Stimulated activated CD8-positive, alpha-beta memory T cell treated with anti-CD3 and anti-CD28 coated beads, Interleukin-15, amount 100 ng/mL, for 48 hours (primary cell): ENCODE data around the gene AAMP.
"Not testable (repeated sequence)": the region's sequence is repeated elsewhere in the genome, so short reads cannot be mapped to it uniquely, and the experiment has no call there.

ENCODE experiments used
- DNase-seq, 2 donors: peaks; one replicate each; pipeline ENCODE4 v3.0.0-alpha.2; 2020; ENCODE audit warnings: low read depth in 2 of 2

The AAMP gene

DNA sequence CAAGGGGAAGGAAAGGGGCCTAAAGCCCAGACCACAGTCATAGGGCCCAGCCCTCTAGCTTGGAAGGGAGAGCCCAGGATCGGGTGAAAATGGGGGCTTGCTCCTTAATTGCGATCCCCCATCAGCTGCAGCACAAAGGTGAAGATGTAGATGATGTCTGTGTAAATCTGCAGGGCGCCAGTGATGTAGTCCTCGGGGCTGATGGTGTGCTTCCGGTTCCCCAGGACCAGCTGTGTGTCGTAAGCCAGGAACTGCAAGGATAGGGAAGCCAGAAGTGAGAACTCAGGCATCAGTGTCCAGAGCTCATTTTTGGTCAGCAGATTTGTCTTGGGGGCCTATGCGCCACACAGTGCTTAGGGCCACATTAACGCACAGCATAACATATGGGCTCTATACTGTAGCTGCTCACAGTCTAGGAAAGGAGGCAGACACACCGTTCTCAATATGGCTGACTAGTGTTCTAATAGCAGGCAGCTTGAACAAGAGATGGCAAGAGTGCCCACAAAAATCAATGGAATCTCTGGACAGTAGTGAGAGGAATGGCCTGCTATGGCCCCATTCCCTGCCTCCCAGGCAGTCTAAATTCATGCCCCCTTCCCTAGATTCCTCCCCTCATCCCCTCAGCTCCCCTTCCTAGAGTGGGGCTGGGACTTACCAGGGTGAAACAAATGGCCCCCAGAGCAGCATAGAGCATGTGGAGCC lies 5.6 kb upstream of the AAMP start:
- no peak for DNase-seq

DNA sequence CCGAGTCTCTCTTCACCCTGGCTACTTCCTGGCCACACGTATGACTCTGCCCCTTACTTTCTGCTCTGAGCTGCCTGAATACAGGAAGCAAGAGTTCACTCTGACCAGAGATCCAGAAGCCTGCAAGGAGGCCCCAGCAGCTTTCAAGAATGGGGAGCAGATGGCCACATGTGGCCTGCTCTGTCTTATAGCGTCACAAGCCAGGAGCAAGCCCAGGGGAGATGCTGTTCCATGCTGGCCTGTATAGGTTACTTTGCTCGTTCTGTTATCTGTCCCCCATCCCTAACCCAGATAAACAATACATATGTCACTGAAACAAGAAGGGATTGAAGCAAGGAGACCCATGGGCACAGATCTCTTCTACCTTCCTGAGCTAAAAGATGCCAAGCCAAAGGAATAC lies 4.6 kb upstream of the AAMP start:
- DNase-seq = no peak

DNA sequence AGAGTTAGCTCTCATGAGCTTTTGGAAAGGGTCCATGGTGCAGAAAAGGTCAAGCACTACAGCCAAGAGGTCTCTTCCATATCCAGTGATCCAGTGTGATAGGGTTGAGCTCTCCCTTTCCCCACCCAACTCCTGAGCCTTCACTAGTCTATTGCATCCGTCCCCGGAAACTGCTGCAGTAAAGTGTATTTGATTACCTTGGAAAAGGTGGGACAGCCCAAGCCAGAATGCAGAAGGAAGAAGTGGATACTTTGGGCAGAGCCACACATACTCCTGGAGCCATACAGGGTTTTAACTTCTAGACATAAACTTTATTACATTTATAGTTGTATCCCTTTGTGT lies 3.9 kb upstream of the AAMP start:
- no peak for DNase-seq

DNA sequence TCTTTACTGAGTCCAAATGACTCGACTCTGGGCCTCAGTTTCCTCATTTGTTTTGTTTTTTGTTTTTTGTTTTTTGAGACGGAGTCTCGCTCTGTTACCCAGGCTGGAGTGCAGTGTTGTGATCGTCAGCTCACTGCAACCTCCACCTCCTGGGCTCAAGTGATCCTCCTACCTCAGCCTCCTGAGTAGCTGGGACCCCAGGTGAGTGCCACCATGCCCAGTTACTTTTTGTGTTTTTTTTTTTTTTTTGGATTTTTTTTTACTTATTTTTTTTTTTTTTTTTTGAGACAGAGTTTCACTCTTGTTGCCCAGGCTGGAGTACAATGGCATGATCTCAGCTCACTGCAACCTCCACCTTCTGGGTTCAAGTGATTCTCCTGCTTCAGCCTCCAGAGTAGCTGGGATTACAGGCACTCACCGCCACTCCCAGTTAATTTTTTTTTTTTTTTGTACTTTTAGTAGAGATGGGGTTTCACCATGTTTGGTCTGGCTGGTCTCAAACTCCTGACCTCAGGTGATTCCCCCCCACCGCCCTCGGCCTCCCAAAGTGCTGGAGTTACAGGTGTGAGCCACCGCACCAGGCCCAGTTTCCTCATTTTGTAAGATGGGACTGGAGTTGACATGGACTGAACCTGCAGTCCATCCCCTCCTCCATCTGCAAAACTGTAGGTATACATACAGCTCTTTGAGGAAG lies 3.4 kb upstream of the AAMP start:
- DNase-seq = not testable (repeated sequence)

DNA sequence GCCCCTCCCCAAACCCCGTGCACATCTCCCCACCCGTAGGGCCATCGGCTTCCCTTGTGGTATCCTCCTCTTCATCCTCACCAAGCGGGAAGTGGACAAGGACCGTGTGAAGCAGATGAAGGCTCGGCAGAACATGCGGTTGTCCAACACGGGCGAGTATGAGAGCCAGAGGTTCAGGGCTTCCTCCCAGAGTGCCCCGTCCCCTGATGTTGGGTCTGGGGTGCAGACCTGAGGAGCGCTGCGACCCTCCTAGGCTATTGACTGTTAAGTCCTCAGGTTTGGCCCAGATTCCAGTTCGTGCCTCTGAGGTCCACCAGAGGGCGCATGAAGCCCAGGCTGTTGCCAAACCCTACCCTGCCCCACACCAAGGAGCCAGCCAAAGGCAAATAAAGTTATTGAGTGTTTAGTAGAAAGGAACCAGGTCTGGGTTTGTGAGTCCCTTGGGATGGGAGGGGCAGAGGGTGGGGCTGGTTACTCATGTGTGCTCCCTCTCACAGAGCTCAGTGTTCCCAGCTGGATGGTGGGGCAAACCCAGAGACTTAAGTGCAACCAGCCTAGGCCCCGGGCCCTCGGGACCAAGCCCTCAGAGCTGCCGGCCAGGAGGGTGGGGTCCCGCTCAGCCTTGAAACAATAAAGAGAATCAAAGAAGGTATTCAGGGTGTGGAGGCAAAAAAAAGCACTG lies 2.7 kb upstream of the AAMP start:
- peak; percentile 52 to 55 for DNase-seq

DNA sequence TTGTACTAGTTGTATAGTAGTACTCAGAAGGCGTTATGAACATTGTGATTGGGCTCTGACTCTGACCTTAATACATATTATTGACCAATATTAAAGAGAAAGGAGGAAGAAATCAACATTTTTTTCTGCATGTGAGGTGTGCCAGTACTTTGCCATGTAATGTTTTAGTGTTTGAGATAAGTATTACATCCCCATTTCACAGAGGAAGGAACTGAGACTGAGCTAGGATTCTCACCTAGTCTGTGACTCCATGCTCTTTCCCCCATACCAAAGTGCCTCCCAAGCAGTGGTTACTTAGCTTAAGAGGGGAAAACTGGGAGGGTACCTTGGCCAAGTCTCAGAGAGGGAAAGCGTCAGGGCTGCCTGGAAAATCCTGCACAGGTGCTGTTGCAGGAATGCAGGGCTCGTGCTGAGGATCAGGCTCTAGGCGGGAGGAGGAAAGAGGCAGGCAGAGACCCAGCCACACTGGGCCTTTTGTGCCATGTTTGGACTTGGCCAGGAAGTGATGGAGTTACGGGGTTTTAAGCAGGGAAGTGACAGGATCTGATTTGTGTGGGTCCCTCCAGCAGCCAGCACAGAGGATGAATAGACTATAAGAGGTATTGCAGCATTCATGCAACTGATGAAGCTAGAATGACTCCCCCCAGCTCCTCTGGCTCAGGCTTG lies 2.1 kb upstream of the AAMP start:
- no peak for DNase-seq

DNA sequence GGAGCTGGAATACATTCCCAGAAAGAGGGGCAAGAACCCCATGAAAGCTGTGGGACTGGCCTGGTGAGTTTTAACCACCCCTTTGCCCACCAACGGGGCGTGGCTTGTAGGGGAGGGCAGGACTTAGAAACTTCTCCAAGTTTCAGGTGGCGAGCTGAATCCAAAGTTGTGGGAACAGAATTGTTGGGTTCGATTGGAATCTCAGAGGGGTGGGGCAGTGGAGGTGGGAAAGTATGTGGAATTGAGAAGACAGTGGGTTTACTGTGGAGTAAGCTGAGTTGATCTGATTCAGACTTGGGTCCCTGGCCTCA lies 1.5 kb upstream of the AAMP start:
- no peak for DNase-seq

DNA sequence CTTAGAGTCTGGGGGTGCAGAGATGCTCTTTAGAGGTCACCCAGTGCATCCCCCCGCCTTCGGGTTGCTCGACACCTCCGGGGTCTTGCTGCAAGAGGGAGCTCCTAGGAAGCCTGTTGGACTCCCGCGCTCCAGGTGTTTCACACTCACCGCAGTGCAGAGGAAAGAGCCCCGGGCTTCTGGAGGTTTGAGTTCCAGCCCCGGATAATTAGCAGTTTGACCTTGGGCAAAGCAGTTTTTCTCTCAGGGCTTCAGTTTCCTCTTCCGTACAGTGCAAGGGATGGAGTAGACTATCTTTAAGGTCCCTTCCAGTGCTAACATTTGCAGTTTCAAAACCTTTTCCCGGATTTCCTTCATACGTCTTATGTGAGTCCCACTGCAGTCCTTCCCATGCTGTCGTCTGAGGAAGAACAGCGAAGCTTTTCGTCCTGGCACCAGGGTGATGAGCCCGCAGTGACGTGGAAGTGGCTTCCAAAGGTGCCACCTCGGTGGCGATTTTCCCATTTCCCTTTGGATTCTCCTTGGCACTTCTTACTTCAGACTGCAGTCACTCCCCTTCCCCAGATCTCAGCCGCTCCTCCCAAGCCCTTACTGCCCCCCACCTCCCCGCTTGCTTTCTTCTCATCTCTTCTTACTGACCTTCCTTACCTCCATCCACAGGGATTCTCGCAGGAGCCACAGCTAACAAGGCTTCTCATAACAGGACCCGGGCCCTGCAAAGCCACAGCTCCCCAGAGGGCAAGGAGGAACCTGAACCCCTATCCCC lies 967 bp upstream of the AAMP start:
- no peak for DNase-seq

DNA sequence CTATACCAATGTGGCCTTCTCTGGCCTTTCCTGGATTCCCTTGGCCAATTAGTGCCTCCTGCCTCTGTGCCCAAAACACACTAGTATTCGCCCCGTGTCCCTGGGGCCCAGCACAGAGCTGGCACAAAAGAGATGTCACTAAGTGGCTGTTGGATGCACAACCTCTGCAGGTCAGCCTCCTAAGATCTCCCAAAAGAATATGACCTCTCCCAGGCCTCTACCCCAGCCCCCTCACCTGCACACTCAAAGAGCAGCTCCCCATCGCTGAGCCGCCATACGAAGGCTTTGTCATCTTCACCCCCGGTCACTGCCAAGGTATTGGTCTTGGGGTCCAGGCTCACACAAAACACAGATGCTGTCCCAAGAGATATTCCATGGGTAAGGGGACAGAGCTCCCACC lies 2.7 kb downstream of the AAMP start:
- no peak for DNase-seq

DNA sequence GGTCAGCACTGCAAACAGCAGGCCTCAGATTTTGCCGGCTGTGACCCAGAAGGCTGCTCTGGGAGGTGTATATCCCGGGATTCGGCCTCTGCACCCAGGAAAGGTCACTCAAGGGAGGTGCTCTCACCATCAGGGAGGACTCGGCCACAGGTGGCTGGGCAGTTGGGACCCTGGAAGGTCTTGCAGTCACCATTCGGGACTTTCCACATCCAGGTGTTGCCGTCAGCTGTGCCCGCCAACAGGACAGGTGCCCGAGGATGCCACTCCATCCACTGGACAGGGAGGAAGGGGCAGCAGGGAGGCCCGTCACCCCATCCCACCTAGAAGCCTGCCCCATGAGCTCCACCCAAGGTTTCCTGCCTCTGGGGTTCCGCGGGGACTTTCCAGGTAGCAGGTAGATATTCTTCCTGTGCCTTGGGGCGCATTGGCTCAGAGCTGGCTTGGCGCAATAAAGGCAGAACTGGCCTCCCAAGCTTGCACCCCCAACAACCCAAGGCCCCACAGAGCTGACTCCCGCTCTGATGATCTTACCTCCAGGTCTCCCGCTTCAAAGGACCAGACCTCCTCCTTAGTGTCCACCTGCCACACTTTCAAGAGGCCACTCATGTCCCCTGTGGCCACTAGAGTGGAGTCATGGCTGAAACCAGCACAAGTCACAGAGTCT lies 3.5 kb downstream of the AAMP start:
- DNase-seq = no peak

DNA sequence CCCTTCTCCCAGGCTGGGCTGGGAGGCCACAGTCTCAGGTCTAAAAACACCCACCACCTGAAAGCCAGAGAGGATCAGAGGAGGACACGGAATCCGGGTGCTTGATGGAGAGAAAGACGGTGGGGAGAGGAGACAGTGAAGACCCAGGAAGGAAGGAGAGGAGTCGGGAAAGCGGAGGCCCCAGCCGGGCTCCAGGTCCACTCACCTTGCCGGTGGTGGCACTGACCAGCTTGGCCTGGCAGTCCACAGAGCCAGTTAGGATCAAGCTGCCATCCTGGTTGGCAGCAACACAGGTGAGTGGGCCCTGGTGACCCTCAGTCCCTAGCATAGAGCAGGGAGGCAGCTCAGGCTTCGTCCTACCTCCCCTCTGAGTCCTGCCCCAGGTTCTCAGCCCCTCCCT lies 4.3 kb downstream of the AAMP start:
- no peak for DNase-seq

DNA sequence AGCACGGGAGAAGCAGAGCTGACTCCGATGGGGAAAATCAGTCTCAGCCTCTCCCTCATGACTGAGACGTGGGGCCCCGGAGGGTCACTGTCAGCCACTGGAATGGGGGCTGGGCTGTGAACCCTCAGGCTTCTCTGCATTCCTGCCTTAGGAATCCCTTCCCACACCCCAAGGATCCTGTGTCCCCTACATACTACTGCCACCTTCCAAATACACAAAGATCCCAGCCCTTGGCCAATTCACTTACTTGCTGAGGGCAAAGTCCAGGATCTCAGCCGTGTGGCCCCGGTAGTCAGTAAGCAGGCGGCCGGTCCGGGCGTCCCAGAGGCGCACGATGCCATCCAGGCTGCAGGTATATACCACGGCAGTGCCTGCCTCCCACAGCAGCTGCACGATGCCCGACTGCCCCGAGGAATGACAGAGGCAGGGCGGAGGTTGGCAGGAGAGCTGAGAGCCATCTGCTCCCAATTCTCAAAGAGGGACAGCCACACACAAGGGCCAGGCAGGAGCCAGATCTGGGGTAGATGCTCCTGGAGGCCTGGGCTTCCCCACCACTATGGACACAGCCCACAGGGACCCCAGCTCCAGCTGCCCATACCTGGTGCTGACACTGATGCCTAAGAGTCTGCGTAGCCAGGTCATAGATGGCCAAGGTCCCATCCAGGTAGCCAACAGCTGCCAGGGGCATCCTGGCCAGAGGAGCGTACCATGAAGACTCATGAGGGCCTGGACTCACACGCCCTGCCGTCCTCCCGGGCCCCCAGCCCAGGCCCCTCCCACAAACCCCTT lies 5.0 kb downstream of the AAMP start:
- DNase-seq = no peak

DNA sequence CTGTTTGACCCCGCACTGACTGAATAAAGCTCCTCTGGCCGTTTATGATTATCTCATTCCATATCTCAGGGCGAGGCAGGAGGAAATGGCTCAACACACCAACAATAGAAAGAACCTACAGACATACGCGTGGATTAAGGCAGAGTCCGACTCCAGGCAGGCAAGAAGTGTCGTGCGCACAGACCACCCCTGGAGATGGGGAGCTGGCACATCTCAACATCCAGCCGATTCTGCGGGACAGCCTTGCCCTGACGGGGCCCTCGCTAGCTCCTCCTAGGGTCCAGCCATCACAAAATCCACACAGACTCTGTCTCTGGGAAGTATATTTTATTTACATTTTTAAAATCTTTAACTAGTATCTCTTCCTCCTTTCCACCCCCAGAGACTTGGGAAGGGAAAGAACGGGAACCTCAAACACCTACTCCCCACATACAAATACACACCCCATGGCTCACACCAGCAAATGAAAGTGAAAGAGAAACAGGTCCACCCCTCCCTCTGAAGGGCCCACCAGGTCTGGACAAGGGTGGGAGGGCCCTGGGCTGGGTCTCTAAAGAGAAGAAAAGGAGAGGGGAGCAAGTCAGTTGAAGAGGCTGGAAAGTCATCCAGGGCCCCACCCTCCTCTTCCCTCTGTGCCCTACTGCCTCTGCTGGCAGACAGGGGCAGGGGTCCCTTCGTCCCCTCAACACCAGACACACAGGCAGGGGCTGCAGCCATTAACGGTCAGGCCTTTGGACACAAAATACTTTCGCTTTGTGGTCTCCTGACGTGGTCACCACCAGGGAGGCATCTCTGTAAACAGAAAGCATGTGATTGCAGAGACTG lies 5.9 kb downstream of the AAMP start:
- no peak for DNase-seq

DNA sequence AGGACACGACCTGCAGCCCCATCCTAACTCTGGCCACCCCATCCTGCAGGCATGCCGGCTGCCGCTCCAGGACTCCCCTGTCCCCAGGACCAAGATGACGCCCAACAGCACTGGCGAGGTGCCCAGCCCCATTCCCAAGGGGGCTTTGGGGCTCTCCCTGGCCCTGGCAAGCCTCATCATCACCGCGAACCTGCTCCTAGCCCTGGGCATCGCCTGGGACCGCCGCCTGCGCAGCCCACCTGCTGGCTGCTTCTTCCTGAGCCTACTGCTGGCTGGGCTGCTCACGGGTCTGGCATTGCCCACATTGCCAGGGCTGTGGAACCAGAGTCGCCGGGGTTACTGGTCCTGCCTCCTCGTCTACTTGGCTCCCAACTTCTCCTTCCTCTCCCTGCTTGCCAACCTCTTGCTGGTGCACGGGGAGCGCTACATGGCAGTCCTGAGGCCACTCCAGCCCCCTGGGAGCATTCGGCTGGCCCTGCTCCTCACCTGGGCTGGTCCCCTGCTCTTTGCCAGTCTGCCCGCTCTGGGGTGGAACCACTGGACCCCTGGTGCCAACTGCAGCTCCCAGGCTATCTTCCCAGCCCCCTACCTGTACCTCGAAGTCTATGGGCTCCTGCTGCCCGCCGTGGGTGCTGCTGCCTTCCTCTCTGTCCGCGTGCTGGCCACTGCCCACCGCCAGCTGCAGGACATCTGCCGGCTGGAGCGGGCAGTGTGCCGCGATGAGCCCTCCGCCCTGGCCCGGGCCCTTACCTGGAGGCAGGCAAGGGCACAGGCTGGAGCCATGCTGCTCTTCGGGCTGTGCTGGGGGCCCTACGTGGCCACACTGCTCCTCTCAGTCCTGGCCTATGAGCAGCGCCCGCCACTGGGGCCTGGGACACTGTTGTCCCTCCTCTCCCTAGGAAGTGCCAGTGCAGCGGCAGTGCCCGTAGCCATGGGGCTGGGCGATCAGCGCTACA lies 7.0 kb downstream of the AAMP start:
- DNase-seq = no peak

DNA sequence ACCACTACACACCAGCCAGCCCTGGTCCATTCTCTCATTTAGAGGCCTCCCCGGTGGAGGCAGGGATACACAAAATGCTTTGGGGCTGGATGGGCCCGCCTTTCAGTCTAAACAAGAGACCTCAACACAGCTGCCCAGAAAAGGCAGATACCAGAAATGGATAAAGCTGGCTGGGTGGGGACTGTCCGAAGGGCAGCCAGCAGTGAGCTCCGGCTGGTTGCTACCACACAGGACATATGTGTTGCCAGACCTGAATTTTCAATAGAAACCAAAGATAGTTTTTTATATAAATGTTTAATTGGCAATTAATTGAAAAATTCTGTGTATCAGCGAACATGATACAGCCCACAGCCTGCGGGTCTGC lies 7.7 kb downstream of the AAMP start:
- DNase-seq = no peak

DNA sequence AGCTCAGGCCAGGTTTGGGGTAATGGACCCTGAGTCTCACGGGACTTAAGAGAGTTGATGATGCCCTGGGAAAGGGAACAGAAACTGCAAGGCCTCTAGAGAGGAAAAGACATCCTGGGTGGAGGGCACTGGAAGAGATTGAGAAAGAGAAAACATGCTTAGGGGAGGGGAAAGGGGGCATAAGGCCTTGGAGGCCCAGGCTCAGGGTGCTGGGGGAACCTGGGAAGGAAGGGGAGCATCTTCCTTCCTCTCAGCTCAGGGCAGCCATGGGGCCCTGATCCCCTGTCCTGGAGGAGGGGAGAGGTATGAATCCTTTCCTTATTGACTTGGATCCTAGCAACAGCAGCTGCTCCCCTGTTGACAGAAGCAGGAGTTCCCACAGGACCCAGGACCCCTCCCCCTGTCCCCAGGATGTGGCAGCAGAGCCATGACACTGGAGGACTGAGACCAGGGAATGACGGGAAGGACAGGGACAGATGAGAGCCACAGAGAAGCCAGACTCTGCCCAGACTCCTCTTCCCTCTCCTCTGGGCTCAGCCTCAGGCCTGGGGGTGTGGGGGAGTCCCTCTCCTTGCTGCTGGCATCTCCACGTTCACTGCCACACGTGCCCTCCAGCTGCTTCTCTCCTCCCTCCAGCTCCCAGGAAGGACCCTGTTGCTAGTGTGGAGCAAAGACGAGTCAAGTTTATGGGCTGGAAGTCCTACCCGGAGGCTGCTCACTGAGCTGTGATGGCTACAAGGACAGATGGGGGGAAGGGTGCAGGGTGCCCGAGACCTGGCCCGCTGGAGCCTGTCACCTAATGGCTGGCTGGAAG lies 8.3 kb downstream of the AAMP start:
- no peak for DNase-seq

DNA sequence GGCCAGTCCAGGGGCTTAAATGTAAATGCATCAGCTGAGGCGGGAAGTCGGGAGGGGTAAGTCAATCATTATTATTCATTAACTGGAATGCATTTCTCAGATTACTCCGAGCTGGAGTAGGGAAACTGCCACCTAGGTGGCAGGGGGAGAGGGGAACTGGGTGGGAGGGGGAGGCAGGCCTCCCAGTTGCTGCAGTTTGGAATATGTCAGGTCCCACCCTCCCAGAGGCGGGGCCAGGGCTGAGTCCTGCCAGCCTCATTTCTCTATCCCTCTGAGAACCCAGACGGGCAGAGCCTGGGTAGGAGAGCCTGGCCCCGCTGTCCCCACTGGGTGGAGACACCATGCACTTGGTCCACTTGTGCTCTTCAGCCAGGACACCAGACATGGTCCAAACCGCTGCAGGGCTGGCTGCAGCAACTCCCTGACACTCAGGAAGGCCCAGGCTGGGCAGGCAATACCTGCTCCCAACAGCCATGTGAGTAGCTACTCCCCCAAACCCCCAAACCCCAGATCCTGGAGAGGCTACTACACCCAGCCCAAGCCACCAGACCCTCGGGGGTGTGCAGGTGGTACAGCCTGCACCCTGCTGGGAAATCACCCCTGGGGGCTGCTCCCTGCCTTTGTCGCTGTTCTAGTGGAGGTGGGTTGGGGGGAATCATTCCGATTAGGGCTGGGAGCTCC lies 9.1 kb downstream of the AAMP start, which contains the start of gene GPBAR1:
Gene GPBAR1, plus strand, starts transcription at position 274 of the 681 bp plus-strand sequence. CDS start 1,710 bp downstream, outside the sequence.
- DNase-seq = no peak
